ENCODE results near the gene AFP.

Gene AFP

GRCh38 chr4:73415807-73416238 lies 20.2 kb upstream of the AFP start:
- DNase-seq (ENCODE audit: low read depth), result no peak

GRCh38 chr4:73416423-73417087 lies 19.5 kb upstream of the AFP start:
- no peak for DNase-seq (ENCODE audit: low read depth)

GRCh38 chr4:73417342-73417741 lies 18.7 kb upstream of the AFP start:
- no peak for DNase-seq (ENCODE audit: low read depth)

GRCh38 chr4:73417973-73418372 lies 18.0 kb upstream of the AFP start:
- no peak for DNase-seq (ENCODE audit: low read depth)

GRCh38 chr4:73418677-73419076 lies 17.3 kb upstream of the AFP start:
- DNase-seq (ENCODE audit: low read depth), result no peak

GRCh38 chr4:73419106-73420038 lies 16.6 kb upstream of the AFP start:
- DNase-seq (ENCODE audit: low read depth), result no peak

GRCh38 chr4:73420615-73421014 lies 15.4 kb upstream of the AFP start:
- DNase-seq (ENCODE audit: low read depth), result no peak

- no peak for DNase-seq (ENCODE audit: low read depth)
Observed at GRCh38 chr4:73421708-73422457, 14.1 kb upstream of the AFP start.

GRCh38 chr4:73422458-73422752 lies 13.6 kb upstream of the AFP start:
- DNase-seq (ENCODE audit: low read depth), result no peak

GRCh38 chr4:73423184-73423583 lies 12.8 kb upstream of the AFP start:
- no peak for DNase-seq (ENCODE audit: low read depth)

- no peak for DNase-seq (ENCODE audit: low read depth)
Observed at GRCh38 chr4:73426666-73427065, 9.4 kb upstream of the AFP start.

GRCh38 chr4:73429118-73429517 lies 6.9 kb upstream of the AFP start:
- no peak for DNase-seq (ENCODE audit: low read depth)

- DNase-seq (ENCODE audit: low read depth), result no peak
Observed at GRCh38 chr4:73429826-73430587, 6.0 kb upstream of the AFP start.

GRCh38 chr4:73431813-73432168 lies 4.2 kb upstream of the AFP start:
- no peak for DNase-seq (ENCODE audit: low read depth)

- DNase-seq (ENCODE audit: low read depth), result no peak
Observed at GRCh38 chr4:73432169-73433000, 3.6 kb upstream of the AFP start.

- DNase-seq (ENCODE audit: low read depth), result no peak
Observed at GRCh38 chr4:73433140-73433539, 2.9 kb upstream of the AFP start.

GRCh38 chr4:73434311-73434710 lies 1.7 kb upstream of the AFP start:
- no peak for DNase-seq (ENCODE audit: low read depth)

- no peak for DNase-seq (ENCODE audit: low read depth)
Observed at GRCh38 chr4:73436674-73437557, 895 bp downstream of the AFP start.

- DNase-seq (ENCODE audit: low read depth), result no peak
Observed at GRCh38 chr4:73437558-73437956, 1.5 kb downstream of the AFP start.

- DNase-seq (ENCODE audit: low read depth), result no peak
Observed at GRCh38 chr4:73438048-73438447, 2.0 kb downstream of the AFP start.

All from activated T-cell treated with anti-CD3 and anti-CD28 coated beads for 24 hours (primary cell).